ENCODE results near the gene MAP4K3.
"Not testable (repeated sequence)": the region's sequence is repeated elsewhere in the genome, so short reads cannot be mapped to it uniquely, and the experiment has no call there.

The MAP4K3 gene

DNA sequence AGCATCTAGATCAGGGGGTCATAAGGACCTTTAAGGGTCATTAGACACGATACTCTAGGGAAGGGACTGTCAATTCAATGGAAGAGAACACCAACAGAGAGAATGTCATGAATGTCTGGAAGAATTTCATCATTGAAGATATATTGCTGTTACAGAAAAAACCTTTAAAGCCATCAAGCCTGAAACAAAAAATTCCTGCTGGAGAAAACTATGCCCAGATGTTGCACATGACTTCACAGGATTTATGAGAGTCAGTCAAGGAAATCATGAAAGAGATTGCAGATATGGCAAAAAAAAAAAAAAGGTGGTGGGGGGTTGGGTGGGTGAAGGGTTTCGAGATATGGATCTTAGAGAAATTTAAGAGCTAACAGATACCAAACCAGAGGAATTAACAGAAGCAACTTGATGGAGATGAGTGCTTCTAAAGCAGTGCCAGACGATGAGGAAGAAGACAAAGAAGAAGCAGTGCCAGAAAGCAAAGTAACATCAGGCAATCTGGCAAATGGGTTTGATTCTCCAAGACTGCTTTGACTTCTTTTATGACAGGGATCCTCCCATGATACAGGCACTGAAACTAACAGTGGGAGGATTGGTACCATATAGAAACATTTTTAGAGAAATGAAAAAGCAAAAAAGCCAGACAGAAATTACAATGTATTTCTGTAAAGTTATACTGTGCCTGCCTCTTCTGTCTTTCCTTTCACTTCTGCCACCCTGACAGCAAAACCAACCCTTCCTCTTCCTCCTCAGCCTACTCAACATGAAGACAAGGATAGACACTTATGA, 28.5 kb downstream of the MAP4K3 start:
- no peaks in the 10 kb centered on the region for H3K9me3 ChIP-seq (ENCODE audit: control insufficient read depth, insufficient read depth, low read length)
- H3K4me1 ChIP-seq (ENCODE audit: insufficient read depth, low read length) = peaks cover 81% of the 10 kb centered on the region
- H3K36me3 ChIP-seq (ENCODE audit: insufficient read depth, low read length) = no peaks in the 10 kb centered on the region
- no peak overlapping the region for H3K9ac ChIP-seq (ENCODE audit: low read depth, low read length)

DNA sequence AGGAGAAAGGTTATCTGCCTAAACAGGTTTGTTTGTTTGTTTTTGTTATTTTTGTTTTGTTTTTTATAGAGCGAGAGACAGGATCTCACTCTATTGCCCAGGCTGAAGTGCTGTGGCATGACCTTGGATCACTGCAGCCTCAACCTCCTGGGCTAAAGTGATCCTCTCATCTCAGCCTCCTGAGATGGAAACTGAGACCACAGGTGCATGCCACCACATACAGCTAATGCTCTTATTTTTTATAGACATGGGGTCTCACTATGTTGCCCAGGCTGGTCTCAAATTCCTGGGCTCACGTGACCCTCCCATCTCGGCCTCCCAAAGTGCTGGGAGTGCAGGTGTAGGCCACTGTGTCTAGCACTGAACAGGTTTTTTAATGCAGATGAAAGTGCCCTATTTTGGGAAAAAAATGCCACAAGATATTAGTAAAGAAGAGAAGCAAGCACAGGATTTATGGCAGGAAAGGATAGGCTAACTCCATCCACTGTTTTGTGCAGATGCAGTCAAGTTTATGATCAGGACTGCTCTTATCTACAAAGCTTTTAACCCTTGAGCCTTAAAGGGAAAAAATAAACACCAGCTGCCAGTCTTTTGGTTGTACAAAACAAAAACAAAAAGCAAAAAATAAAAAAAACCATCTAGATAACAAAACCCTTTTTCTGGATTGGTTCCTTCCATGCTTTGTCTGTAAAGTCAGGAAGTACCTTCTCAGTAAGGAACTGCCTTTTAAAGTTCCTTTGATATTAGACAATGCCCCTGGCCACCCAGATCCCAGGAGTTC, 29.4 kb downstream of the MAP4K3 start:
- no peak overlapping the region for H3K9ac ChIP-seq (ENCODE audit: low read depth, low read length)
- no peaks in the 10 kb centered on the region for H3K36me3 ChIP-seq (ENCODE audit: insufficient read depth, low read length)
- no peaks in the 10 kb centered on the region for H3K9me3 ChIP-seq (ENCODE audit: control insufficient read depth, insufficient read depth, low read length)
- H3K4me1 ChIP-seq (ENCODE audit: insufficient read depth, low read length) = peaks cover 78% of the 10 kb centered on the region

DNA sequence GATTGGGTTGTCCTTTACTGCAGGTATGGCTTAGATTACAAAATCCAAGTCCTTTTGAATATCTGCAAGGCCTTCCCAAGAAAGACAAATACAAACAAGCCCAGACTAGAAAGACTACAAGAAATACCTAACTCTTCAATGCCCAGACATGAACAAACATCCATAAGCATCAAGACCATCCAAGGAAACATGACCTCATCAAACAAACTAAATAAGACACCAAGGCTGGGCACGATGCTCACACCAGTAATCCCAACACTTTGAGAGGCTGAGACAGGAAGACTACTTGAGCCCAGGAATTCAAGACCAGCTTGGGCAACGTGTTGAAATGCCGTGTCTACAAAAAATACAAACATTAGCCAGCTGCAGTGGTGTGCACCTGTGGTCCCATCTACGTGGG, 31.7 kb downstream of the MAP4K3 start:
- H3K4me1 ChIP-seq (ENCODE audit: insufficient read depth, low read length) = peaks cover 63% of the 10 kb centered on the region

DNA sequence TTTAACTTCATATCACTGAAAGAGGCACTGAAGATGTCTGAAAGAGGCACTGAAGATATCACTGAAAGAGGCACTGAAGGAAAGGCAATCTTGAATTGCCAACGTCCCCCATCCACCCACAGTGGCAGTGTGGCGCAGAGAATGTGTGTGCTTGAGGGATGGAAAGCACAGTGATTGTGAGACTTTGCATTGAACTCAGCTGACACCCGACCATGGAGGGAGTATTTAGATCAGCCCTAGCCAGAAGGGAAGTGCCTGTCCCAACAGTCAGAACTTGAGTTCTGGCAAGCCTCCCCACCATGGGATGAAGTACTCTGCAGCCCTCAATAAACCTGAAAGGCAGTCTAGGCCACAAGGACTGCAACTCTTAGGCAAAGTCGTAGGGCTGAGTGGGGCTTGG, 33.8 kb downstream of the MAP4K3 start:
- Histone ChIP-seq H3K9me3 (ENCODE audit: control insufficient read depth, insufficient read depth, low read length) (no peaks in the 10 kb centered on the region), H3K9ac (ENCODE audit: low read depth, low read length) (no peak overlapping the region), H3K36me3 (ENCODE audit: insufficient read depth, low read length) (no peaks in the 10 kb centered on the region), H3K4me1 (ENCODE audit: insufficient read depth, low read length) (peaks cover 57% of the 10 kb centered on the region)

More for the DNA sequence above, 31.7 kb downstream of the MAP4K3 start:
- Histone ChIP-seq H3K9ac (ENCODE audit: low read depth, low read length) (no peak overlapping the region), H3K36me3 (ENCODE audit: insufficient read depth, low read length) (no peaks in the 10 kb centered on the region), H3K9me3 (ENCODE audit: control insufficient read depth, insufficient read depth, low read length) (no peaks in the 10 kb centered on the region)

DNA sequence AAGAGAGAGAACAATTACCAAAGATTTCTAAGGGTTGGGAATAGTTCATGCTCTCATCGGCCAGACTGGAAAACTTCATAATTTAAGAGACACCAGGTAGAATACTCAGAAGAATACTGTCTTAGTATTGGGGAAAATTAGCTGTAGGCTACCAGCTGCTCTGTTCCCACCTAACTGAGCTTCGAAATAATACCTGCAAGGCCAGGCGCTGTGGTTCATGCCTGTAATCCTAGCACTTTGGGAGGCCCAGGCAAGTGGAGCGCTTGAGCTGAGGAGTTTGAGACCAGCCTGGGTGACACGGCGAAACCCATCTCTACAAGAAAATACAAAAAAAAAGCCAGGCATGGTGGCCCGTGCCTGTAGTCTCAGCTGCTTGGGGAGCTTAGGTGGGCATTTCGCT, 35.8 kb downstream of the MAP4K3 start:
- Histone ChIP-seq H3K9me3 (ENCODE audit: control insufficient read depth, insufficient read depth, low read length) (no peaks in the 10 kb centered on the region), H3K4me1 (ENCODE audit: insufficient read depth, low read length) (peaks cover 38% of the 10 kb centered on the region), H3K36me3 (ENCODE audit: insufficient read depth, low read length) (no peaks in the 10 kb centered on the region), H3K9ac (ENCODE audit: low read depth, low read length) (no peak overlapping the region)

DNA sequence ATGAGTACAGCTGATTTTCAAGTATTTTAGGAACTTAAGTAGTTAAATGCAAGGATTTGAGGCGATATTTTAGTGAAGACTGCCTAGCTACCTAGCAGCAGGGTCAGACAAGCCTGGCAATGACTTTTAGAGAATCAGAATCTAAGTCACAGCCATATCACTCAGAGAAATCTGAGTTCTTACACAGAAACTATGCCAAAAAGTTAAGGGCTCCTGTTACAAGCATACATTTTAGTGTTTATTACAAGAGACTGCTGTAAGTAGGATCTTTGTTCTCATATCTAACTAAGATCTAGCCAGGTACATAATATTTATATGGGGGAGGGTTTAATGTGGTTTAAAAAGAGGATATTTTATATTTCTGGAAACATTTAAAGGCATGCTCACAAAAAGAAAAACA, 37.5 kb downstream of the MAP4K3 start:
- Histone ChIP-seq H3K36me3 (ENCODE audit: insufficient read depth, low read length) (no peaks in the 10 kb centered on the region), H3K4me1 (ENCODE audit: insufficient read depth, low read length) (peaks cover 29% of the 10 kb centered on the region), H3K9me3 (ENCODE audit: control insufficient read depth, insufficient read depth, low read length) (no peaks in the 10 kb centered on the region), H3K9ac (ENCODE audit: low read depth, low read length) (no peak overlapping the region; the same call in 1 of the 2 replicates)

DNA sequence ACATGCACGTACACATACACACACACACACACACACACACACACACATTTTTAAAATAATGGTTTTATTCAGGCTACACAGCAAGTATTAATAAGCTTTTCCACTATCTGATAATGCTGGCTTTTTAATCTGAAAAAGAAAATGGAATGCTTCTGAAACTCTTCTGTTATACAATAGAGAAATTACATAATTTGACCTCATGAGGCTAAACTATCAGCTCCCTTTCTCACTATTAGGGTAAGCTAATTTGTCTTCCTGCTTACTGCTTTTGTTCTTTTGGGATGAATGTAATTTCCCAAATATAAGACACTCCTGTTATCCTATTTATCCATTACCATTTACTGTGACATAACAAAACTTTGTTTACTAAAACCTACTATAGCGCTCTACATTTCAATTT, 41.8 kb downstream of the MAP4K3 start:
- no peaks in the 10 kb centered on the region for H3K9me3 ChIP-seq (ENCODE audit: control insufficient read depth, insufficient read depth, low read length)

DNA sequence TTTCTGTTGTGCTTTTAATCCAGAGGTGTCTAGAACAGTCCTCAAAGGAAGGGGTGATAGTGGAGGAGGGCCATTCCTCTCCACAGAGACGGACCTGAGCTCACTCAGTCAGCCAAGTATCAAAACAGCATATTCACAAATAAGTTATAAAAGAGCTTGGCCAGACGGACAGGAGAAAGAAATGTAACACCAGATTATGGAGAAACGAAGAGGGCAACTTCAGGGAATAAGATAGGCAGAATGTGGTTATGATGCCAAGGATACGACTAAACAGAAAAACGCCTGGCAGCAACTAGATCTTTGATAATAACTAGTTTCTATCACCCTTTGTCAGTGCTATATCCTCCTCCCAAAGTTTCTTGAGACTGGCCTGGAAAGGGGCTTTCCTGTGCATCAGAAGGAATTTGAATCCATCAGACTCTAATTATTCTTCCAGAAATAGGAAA, 42.5 kb downstream of the MAP4K3 start:
- H3K4me1 ChIP-seq (ENCODE audit: insufficient read depth, low read length) = peaks cover 6% of the 10 kb centered on the region
- no peaks in the 10 kb centered on the region for H3K9me3 ChIP-seq (ENCODE audit: control insufficient read depth, insufficient read depth, low read length)
- no peaks in the 10 kb centered on the region for H3K36me3 ChIP-seq (ENCODE audit: insufficient read depth, low read length)
- no peak overlapping the region for H3K9ac ChIP-seq (ENCODE audit: low read depth, low read length)

More for the DNA sequence above, 41.8 kb downstream of the MAP4K3 start:
- Histone ChIP-seq H3K9ac (ENCODE audit: low read depth, low read length) (no peak overlapping the region), H3K36me3 (ENCODE audit: insufficient read depth, low read length) (no peaks in the 10 kb centered on the region), H3K4me1 (ENCODE audit: insufficient read depth, low read length) (peaks cover 12% of the 10 kb centered on the region)

DNA sequence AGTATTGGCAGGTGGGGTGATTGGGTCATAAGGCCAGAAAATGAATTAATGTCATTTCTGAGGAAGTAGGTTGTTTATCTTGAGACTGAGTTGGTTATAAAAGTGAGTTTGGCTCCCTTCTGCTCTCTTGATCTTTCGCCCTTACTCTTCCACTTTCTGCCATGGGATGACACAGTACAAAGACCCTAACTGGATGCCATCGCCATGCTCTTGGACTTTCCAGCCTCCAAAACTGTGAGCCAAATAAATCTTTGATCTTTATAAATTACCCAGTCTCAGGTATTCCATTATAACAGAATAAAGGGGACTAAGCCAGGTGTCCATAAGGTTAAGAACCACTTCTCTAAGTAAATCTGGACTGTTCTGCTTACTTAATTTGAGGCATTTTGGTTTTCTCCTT, 44.4 kb downstream of the MAP4K3 start:
- Histone ChIP-seq H3K9me3 (ENCODE audit: control insufficient read depth, insufficient read depth, low read length) (no peaks in the 10 kb centered on the region), H3K9ac (ENCODE audit: low read depth, low read length) (no peak overlapping the region), H3K36me3 (ENCODE audit: insufficient read depth, low read length) (no peaks in the 10 kb centered on the region), H3K4me1 (ENCODE audit: insufficient read depth, low read length) (no peaks in the 10 kb centered on the region)

DNA sequence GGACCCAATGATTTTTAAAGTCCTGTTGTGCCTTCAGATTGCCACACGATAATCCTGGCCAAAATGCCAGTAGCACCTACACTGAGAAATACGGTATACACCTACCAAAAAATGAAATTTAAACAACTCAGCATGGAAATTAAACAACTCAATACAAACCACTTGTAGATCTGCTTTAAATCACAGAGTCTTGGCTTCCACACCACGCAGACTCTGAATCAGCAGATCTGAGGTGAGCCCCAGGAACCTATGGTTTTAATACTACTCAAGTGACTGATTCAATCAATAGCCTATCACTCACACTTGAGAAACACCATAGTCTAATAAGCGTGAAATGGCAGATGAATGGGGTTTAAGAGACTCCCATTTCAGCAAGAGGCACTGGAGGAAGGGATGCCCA, 46.9 kb downstream of the MAP4K3 start:
- Histone ChIP-seq H3K4me1 (ENCODE audit: insufficient read depth, low read length) (no peaks in the 10 kb centered on the region), H3K9ac (ENCODE audit: low read depth, low read length) (no peak overlapping the region), H3K9me3 (ENCODE audit: control insufficient read depth, insufficient read depth, low read length) (no peaks in the 10 kb centered on the region), H3K36me3 (ENCODE audit: insufficient read depth, low read length) (no peaks in the 10 kb centered on the region)

DNA sequence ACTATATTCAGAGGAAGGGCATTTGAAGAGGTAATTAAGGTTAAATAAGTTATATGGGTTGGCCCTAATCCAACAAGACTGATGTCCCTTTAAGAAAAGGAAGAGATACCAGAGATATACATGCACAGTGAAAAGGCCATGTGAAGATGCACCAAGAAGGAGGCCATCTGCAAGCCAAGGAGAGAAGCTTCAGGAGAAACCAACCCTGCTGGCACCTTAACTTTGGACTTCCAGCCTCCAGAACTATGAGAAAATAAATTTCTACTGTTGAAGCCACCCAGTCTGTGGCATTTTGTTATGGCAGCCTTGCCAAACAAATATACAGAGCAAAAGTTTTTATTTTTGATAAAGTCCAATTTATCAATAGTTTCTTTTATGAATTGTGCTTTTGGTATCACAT, 51.0 kb downstream of the MAP4K3 start:
- Histone ChIP-seq H3K9ac (ENCODE audit: low read depth, low read length) (no peak overlapping the region), H3K4me1 (ENCODE audit: insufficient read depth, low read length) (no peaks in the 10 kb centered on the region)

DNA sequence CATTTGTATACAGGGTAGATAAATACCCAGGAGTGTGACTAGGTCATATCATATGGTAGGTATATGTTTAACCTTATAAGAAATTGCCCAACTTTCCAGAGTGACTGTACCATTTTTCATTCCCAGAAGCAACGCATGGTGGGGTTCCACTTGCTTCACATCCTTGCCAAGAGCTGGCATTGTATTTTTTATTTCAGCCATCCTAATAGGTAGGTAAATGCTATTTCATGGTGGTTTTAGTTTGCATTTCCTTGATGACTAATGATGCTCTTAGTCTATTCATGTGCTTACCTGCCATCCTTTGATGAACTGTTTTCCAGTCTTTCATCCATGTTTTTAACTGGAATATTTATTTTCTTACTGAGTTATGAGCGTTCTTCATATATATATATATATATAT, 51.9 kb downstream of the MAP4K3 start:
- H3K36me3 ChIP-seq (ENCODE audit: insufficient read depth, low read length) = no peaks in the 10 kb centered on the region
- H3K4me1 ChIP-seq (ENCODE audit: insufficient read depth, low read length) = no peaks in the 10 kb centered on the region
- no peaks in the 10 kb centered on the region for H3K9me3 ChIP-seq (ENCODE audit: control insufficient read depth, insufficient read depth, low read length)
- H3K9ac ChIP-seq (ENCODE audit: low read depth, low read length) = no peak overlapping the region

More for the DNA sequence above, 51.0 kb downstream of the MAP4K3 start:
- H3K36me3 ChIP-seq (ENCODE audit: insufficient read depth, low read length) = no peaks in the 10 kb centered on the region
- no peaks in the 10 kb centered on the region for H3K9me3 ChIP-seq (ENCODE audit: control insufficient read depth, insufficient read depth, low read length)

DNA sequence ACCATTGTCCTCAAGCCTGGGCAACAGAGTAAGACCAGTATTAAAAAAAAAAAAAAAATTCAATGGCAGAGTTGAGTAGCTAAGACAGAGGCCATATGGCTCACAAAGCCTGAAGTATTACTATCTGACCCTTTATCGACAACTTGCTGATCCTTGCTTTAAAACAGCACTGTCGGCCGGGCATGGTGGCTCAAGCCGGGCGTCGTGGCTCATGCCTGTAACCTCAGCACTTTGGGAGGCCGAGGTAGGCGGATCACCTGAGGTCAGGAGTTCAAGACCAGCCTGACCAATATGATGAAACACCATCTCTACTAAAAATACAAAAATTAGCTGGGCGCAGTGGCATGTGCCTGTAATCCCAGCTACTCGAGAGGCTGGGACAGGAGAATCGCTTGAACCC, 53.0 kb downstream of the MAP4K3 start:
- not testable (repeated sequence) for H3K36me3 ChIP-seq (ENCODE audit: insufficient read depth, low read length); H3K9ac ChIP-seq (ENCODE audit: low read depth, low read length); H3K9me3 ChIP-seq (ENCODE audit: control insufficient read depth, insufficient read depth, low read length); H3K4me1 ChIP-seq (ENCODE audit: insufficient read depth, low read length)

DNA sequence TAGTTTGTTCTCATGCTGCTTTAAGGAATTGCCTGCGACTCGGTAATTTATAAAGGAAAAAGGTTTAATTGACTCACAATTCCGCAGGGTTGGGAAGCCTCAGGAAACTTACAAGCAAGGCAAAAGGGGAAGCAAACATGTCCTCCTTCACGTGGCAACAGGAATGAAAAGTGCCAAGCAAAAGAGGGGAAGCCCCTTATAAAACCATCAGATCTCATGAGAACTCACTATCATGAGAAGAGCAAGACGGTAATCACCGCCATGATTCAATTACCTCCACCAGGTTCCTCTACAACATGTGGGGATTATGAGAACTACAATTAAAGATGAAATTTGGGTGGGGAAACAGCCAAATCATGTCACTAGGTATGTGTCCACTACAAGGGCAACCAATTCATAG, 53.9 kb downstream of the MAP4K3 start:
- Histone ChIP-seq H3K4me1 (ENCODE audit: insufficient read depth, low read length) (no peaks in the 10 kb centered on the region), H3K36me3 (ENCODE audit: insufficient read depth, low read length) (no peaks in the 10 kb centered on the region), H3K9me3 (ENCODE audit: control insufficient read depth, insufficient read depth, low read length) (no peaks in the 10 kb centered on the region), H3K9ac (ENCODE audit: low read depth, low read length) (no peak overlapping the region)

DNA sequence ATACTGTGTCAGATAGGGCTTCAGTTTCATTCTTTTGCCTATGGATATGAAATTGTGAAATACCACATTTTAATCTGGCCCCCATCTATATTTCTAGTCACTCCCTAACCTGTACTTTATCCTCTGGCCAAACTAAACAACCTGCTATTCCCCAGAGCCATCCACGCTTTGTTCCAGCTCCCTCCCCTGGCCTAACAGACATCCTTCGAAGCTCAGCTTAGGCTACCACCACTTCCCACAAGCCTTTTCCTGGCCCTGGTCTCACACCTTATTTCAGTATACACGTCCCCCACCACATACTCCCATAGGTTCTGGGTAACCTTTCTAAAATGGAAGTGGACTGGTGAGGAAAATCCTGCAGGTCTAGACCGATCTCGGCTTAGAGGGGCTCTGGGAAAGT, 55.4 kb downstream of the MAP4K3 start:
- Histone ChIP-seq H3K36me3 (ENCODE audit: insufficient read depth, low read length) (no peaks in the 10 kb centered on the region), H3K4me1 (ENCODE audit: insufficient read depth, low read length) (no peaks in the 10 kb centered on the region), H3K9me3 (ENCODE audit: control insufficient read depth, insufficient read depth, low read length) (no peaks in the 10 kb centered on the region), H3K9ac (ENCODE audit: low read depth, low read length) (no peak overlapping the region)

Data from ES-I3 (cell line).